HEK293 (cell line): Measurements from ENCODE around the gene INPP5A.

ENCODE experiments used
- CTCF ChIA-PET: fragments of 350-600 bp; formaldehyde crosslinking; extraction: SDS; loops from one replicate; lab custom pipeline; 2021; ENCODE audit warnings: antibody characterized with exemption; lab: Yijun Ruan, JAX
- POLR2A ChIA-PET: fragments of 300-600 bp; formaldehyde crosslinking; extraction: SDS; loops from one replicate; lab custom pipeline; 2020; ENCODE audit warnings: antibody characterized with exemption, inconsistent platforms; lab: Yijun Ruan, JAX
- H3K27ac ChIP-seq: fragments of 200-500 bp; sonication (Bioruptor generic); 2 replicates; pipeline ENCODE4 v1.5.1; 2014; ENCODE audit warnings: low read depth, low read length, control low read depth, inconsistent platforms; ENCODE audit errors: extremely low read depth
- H3K36me3 ChIP-seq, 2 experiments: fragments of 200-500 bp in 1 of 2; sonication (Bioruptor generic) in 1 of 2; 1 replicate in 1 of 2; 2 replicates in 1 of 2; pipeline ENCODE4 v1.5.1; 2014 to 2017; ENCODE audit warnings: inconsistent platforms in 2 of 2, low read length in 2 of 2; ENCODE audit not compliant: control insufficient read depth in 2 of 2, insufficient read depth in 1 of 2
- H3K4me1 ChIP-seq: fragments of 200-500 bp; sonication (Bioruptor generic); 2 replicates; pipeline ENCODE4 v1.5.1; 2014; ENCODE audit warnings: mild to moderate bottlenecking, low read length, inconsistent platforms; ENCODE audit not compliant: control insufficient read depth, insufficient read depth
- H3K4me3 ChIP-seq: 2 replicates; pipeline ENCODE4 v1.5.1; 2011; ENCODE audit warnings: low read depth, mild to moderate bottlenecking, control low read depth, low read length, moderate library complexity
- H3K9me3 ChIP-seq: fragments of 200-500 bp; sonication (Bioruptor generic); 2 replicates; pipeline ENCODE4 v1.5.1; 2014; ENCODE audit warnings: low read depth, low read length, inconsistent platforms; ENCODE audit not compliant: control insufficient read depth, insufficient read depth
- BCL11B ChIP-seq: fragments of 450-650 bp; formaldehyde crosslinking; IDR thresholded peaks from 2 replicates; pipeline ENCODE4 v1.5.1; 2016; ENCODE audit warnings: low read depth, missing biosample characterization, missing genetic modification characterization
- WT1 ChIP-seq: fragments of 450-650 bp; formaldehyde crosslinking; IDR thresholded peaks from 2 replicates; pipeline ENCODE4 v1.5.1; 2016; ENCODE audit warnings: missing biosample characterization, missing genetic modification characterization
- ZBTB21 ChIP-seq: fragments of 450-650 bp; formaldehyde crosslinking; IDR thresholded peaks from 2 replicates; pipeline ENCODE4 v1.5.1; 2017; ENCODE audit warnings: missing biosample characterization, missing genetic modification characterization
- ZFP41 ChIP-seq: fragments of 450-650 bp; formaldehyde crosslinking; IDR thresholded peaks from 2 replicates; pipeline ENCODE4 v1.5.1; 2016; ENCODE audit warnings: missing biosample characterization, missing genetic modification characterization, borderline replicate concordance
- ZNF239 ChIP-seq: fragments of 450-650 bp; formaldehyde crosslinking; IDR thresholded peaks from 2 replicates; pipeline ENCODE4 v1.5.1; 2016; ENCODE audit warnings: missing biosample characterization, missing genetic modification characterization
- ZNF324 ChIP-seq: fragments of 450-650 bp; formaldehyde crosslinking; IDR thresholded peaks from 2 replicates; pipeline ENCODE4 v1.5.1; 2016; ENCODE audit warnings: missing biosample characterization, missing genetic modification characterization
- ZNF341 ChIP-seq: fragments of 450-650 bp; formaldehyde crosslinking; IDR thresholded peaks from 2 replicates; pipeline ENCODE4; 2016; ENCODE audit warnings: low read depth, missing biosample characterization, missing genetic modification characterization
- ZNF350 ChIP-seq: fragments of 450-650 bp; formaldehyde crosslinking; IDR thresholded peaks from 2 replicates; pipeline ENCODE4 v1.5.0; 2017; ENCODE audit warnings: missing biosample characterization, mild to moderate bottlenecking, missing genetic modification characterization
- ZNF473 ChIP-seq: fragments of 450-650 bp; formaldehyde crosslinking; IDR thresholded peaks from 2 replicates; pipeline ENCODE4 v1.5.1; 2017; ENCODE audit warnings: missing biosample characterization, missing genetic modification characterization
- ZNF677 ChIP-seq: fragments of 450-650 bp; IDR thresholded peaks from 2 replicates; pipeline ENCODE4 v1.5.0; 2018; ENCODE audit warnings: missing biosample characterization, mild to moderate bottlenecking, missing genetic modification characterization, moderate library complexity
- ZNF768 ChIP-seq: fragments of 450-650 bp; formaldehyde crosslinking; IDR thresholded peaks from 2 replicates; pipeline ENCODE4 v1.5.1; 2018; ENCODE audit warnings: missing biosample characterization, mild to moderate bottlenecking, missing genetic modification characterization
- ZSCAN23 ChIP-seq: fragments of 450-650 bp; formaldehyde crosslinking; IDR thresholded peaks from 2 replicates; pipeline ENCODE4 v1.5.1; 2016; ENCODE audit warnings: missing biosample characterization, missing genetic modification characterization
- TF ChIP-seq, protein P1 (sequence below): fragments of 450-650 bp; formaldehyde crosslinking; IDR thresholded peaks from 2 replicates; pipeline ENCODE4 v1.5.1; 2016; ENCODE audit warnings: missing biosample characterization, missing genetic modification characterization
- TF ChIP-seq, protein P2 (sequence below): fragments of 450-650 bp; formaldehyde crosslinking; IDR thresholded peaks from 2 replicates; pipeline ENCODE4 v1.5.1; 2016; ENCODE audit warnings: missing biosample characterization, missing genetic modification characterization
- TF ChIP-seq, protein P3 (sequence below): fragments of 450-650 bp; formaldehyde crosslinking; IDR thresholded peaks from 2 replicates; pipeline ENCODE4 v1.5.1; 2016; ENCODE audit warnings: missing biosample characterization, missing genetic modification characterization, low read depth
- TF ChIP-seq, protein P4 (sequence below): sonication (generic); formaldehyde crosslinking; IDR thresholded peaks from 2 replicates; pipeline ENCODE4 v1.8.1; 2022; ENCODE audit warnings: mild to moderate bottlenecking, moderate library complexity, missing genetic modification reagents
- TF ChIP-seq, protein P5 (sequence below): fragments of 450-650 bp; formaldehyde crosslinking; IDR thresholded peaks from 2 replicates; pipeline ENCODE4 v1.5.1; 2016; ENCODE audit warnings: missing biosample characterization, missing genetic modification characterization
- TF ChIP-seq, protein P6 (sequence below): IDR thresholded peaks from 2 replicates; pipeline ENCODE4 v1.6.1; 2011; ENCODE audit warnings: mild to moderate bottlenecking, low read depth, low read length, borderline replicate concordance

INPP5A gene

DNA sequence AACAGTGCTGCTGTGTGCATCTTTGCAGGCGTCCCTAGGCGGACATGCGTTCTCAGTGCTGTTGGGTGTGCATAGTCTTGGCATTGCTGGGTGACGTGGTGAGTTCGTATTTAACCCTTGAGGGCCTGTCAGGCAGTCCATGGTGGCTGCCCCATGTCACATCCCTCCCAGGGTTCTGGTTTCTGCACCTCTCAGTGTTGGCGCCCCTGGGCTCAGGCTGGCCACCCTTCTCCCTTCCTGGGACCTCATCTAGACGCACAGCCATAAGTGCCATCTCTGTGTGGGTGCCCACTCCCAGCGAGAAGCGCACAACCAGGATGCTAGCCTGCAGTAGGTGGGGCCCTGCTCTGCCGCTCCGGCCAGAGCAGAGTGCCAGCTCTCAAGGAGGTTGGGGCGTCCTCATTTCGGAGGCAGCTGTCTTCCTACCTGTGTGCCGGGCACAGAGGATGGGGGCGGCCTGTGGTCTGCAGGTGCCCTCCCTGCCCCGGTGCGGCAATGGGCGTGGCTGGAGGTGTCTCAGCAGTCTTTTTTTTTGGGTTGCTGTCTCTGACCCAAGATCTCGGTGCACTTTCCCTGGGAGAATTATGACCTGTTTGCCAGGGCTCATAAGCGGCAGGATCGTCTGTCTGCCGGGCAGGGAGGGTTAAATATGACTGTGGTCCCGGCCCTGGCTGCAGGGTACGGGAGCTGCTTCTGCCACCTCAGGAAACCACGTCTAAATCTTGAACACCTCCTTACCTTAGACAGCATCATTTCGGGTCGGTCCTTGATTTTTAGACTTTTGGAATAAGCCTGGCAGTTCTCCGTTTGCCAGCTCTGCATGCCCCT is 6.5 kb downstream of the INPP5A start (continued):
- TF ChIP-seq, protein P1, sequence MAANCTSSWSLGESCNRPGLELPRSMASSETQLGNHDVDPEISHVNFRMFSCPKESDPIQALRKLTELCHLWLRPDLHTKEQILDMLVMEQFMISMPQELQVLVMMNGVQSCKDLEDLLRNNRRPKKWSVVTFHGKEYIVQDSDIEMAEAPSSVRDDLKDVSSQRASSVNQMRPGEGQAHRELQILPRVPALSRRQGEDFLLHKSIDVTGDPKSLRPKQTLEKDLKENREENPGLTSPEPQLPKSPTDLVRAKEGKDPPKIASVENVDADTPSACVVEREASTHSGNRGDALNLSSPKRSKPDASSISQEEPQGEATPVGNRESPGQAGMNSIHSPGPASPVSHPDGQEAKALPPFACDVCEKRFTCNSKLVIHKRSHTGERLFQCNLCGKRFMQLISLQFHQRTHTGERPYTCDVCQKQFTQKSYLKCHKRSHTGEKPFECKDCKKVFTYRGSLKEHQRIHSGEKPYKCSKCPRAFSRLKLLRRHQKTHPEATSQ (tag by site-specific recombination), result no peak

DNA sequence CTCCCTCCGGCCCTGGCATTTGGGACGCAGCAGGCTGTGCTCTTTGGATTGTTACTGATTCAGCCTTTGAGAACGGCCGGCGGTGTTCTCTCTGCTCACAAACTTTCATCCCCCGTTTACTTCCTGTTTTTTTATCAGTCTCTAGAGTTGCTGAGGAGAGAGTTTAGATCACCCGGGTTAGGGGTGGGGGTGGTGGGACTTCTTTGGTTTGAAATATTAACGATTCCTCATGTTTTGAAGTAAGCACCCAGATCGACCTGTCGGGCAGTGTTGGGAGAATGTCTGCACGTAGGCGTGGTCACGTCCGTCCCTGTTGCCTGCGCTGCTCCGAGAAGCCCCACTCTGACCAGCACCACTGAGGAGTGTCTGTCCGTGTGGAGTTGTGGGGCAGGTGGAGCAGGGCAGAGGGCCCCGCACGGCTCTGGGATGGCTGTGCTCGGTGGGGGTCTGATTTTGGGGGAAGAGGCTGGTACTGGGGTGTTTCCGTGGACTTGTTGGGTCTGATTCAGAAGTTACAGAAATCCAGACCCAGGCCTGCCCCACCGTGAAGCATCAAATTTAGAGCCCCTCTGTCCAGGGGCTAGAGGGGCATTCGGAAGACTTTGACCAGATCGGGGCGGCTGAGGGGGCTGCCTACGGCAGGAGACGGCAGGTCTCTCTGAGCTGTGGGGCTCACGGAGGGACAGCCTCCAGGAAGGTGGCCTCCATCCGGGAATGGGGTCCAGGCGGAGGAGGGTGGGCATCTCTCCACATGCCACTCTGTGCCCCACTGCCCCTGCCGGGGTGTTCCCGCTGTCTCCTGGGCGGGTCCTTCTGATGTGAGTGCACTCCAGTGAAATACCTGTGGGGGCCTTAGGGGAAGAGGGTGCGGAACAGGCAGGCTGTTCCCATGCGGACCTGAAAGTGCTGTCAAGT is 7.4 kb downstream of the INPP5A start:
- H3K36me3 ChIP-seq, result no peaks in the 10 kb centered on the region
- ChIA-PET POLR2A (no interaction called here), CTCF (no interaction called here)
- no peak overlapping the region for H3K27ac ChIP-seq
- no peak for TF ChIP-seq BCL11B (tag by site-specific recombination)
- no peak for TF ChIP-seq ZNF239 (tag by site-specific recombination)
- TF ChIP-seq ZNF341 (tag by site-specific recombination), result no peak
- TF ChIP-seq, protein P2, sequence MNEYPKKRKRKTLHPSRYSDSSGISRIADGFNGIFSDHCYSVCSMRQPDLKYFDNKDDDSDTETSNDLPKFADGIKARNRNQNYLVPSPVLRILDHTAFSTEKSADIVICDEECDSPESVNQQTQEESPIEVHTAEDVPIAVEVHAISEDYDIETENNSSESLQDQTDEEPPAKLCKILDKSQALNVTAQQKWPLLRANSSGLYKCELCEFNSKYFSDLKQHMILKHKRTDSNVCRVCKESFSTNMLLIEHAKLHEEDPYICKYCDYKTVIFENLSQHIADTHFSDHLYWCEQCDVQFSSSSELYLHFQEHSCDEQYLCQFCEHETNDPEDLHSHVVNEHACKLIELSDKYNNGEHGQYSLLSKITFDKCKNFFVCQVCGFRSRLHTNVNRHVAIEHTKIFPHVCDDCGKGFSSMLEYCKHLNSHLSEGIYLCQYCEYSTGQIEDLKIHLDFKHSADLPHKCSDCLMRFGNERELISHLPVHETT (tag by site-specific recombination), result no peak
- TF ChIP-seq ZFP41 (tag by site-specific recombination), result no peak
- TF ChIP-seq, protein P3, sequence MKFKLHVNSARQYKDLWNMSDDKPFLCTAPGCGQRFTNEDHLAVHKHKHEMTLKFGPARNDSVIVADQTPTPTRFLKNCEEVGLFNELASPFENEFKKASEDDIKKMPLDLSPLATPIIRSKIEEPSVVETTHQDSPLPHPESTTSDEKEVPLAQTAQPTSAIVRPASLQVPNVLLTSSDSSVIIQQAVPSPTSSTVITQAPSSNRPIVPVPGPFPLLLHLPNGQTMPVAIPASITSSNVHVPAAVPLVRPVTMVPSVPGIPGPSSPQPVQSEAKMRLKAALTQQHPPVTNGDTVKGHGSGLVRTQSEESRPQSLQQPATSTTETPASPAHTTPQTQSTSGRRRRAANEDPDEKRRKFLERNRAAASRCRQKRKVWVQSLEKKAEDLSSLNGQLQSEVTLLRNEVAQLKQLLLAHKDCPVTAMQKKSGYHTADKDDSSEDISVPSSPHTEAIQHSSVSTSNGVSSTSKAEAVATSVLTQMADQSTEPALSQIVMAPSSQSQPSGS (tag by site-specific recombination), result no peak
- TF ChIP-seq ZNF324 (tag by site-specific recombination), result no peak
- TF ChIP-seq, protein P4, sequence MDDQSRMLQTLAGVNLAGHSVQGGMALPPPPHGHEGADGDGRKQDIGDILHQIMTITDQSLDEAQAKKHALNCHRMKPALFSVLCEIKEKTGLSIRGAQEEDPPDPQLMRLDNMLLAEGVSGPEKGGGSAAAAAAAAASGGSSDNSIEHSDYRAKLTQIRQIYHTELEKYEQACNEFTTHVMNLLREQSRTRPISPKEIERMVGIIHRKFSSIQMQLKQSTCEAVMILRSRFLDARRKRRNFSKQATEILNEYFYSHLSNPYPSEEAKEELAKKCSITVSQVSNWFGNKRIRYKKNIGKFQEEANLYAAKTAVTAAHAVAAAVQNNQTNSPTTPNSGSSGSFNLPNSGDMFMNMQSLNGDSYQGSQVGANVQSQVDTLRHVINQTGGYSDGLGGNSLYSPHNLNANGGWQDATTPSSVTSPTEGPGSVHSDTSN, result no peak
- TF ChIP-seq, protein P5, sequence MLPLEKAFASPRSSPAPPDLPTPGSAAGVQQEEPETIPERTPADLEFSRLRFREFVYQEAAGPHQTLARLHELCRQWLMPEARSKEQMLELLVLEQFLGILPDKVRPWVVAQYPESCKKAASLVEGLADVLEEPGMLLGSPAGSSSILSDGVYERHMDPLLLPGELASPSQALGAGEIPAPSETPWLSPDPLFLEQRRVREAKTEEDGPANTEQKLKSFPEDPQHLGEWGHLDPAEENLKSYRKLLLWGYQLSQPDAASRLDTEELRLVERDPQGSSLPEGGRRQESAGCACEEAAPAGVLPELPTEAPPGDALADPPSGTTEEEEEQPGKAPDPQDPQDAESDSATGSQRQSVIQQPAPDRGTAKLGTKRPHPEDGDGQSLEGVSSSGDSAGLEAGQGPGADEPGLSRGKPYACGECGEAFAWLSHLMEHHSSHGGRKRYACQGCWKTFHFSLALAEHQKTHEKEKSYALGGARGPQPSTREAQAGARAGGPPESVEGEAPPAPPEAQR (tag by site-specific recombination), result no peak
- TF ChIP-seq ZNF677 (tag by site-specific recombination), result no peak
- TF ChIP-seq WT1, result no peak
- TF ChIP-seq ZNF350 (tag by site-specific recombination), result no peak
- no peak for TF ChIP-seq ZNF768 (tag by site-specific recombination)
- no peak for TF ChIP-seq ZSCAN23 (tag by site-specific recombination)
- TF ChIP-seq, protein P6, sequence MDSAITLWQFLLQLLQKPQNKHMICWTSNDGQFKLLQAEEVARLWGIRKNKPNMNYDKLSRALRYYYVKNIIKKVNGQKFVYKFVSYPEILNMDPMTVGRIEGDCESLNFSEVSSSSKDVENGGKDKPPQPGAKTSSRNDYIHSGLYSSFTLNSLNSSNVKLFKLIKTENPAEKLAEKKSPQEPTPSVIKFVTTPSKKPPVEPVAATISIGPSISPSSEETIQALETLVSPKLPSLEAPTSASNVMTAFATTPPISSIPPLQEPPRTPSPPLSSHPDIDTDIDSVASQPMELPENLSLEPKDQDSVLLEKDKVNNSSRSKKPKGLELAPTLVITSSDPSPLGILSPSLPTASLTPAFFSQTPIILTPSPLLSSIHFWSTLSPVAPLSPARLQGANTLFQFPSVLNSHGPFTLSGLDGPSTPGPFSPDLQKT, result no peak
- no peak for TF ChIP-seq ZNF473
- no peak for TF ChIP-seq ZBTB21 (tag by site-specific recombination)
- H3K4me3 ChIP-seq, result no peak overlapping the region
- H3K9me3 ChIP-seq, result no peaks in the 10 kb centered on the region
- H3K4me1 ChIP-seq, result peaks cover 13% of the 10 kb centered on the region
